Type B pancreatic cell (in vitro differentiated cells): ENCODE measurements around the gene CD101. TPM values are rescaled to one million over a fixed set of nuclear protein-coding genes. Genes with fewer than 3 reads are reported as not detected.

Source experiments
- DNase-seq: peaks from one replicate; pipeline ENCODE4 v3.0.0; 2021; ENCODE audit warnings: mixed read lengths; ENCODE audit not compliant: unreplicated experiment; ENCODE audit errors: extremely low spot score
- H3K27ac Mint-ChIP-seq: 2 replicates; pipeline ENCODE4 v1.8.0; 2021; ENCODE audit warnings: mild to moderate bottlenecking, mixed read lengths
- H3K27me3 Mint-ChIP-seq: 2 replicates; pipeline ENCODE4 v1.8.0; 2021; ENCODE audit warnings: mixed read lengths
- H3K36me3 Mint-ChIP-seq: 2 replicates; pipeline ENCODE4 v1.8.0; 2021; ENCODE audit warnings: mixed read lengths
- H3K4me1 Mint-ChIP-seq: one replicate; pipeline ENCODE4 v1.8.0; 2021; ENCODE audit warnings: mixed read lengths; ENCODE audit not compliant: unreplicated experiment
- H3K4me3 Mint-ChIP-seq: 2 replicates; pipeline ENCODE4 v1.8.0; 2021; ENCODE audit warnings: mild to moderate bottlenecking, mixed read lengths
- H3K9me3 Mint-ChIP-seq: 2 replicates; pipeline ENCODE4 v1.8.0; 2021; ENCODE audit warnings: mixed read lengths
- CTCF ChIP-seq: fragments of 200-600 bp; sonication (generic); conservative IDR thresholded peaks from 2 replicates; pipeline ENCODE4 v1.5.0; 2021; ENCODE audit warnings: antibody characterized with exemption, mild to moderate bottlenecking
- total RNA-seq: library from RNA; stranded (reverse); gene quantifications from 2 replicates; pipeline ENCODE4 v1.2.1, GENCODE V29; 2021; ENCODE audit warnings: low replicate concordance

Gene CD101
- total RNA-seq, 1 donor from 2014 or later = 4.4 TPM

- Mint-ChIP-seq H3K4me3 (no peak overlapping the region), H3K36me3 (peaks cover 12% of the 10 kb centered on the region), H3K27me3 (no peaks in the 10 kb centered on the region), H3K4me1 (peaks cover 8% of the 10 kb centered on the region), H3K9me3 (no peaks in the 10 kb centered on the region), H3K27ac (no peak overlapping the region)
- DNase-seq = no peak
- no peak for TF ChIP-seq CTCF
Observed at GRCh38 chr1:117017062-117017461, 15.5 kb downstream of the CD101 start.

GRCh38 chr1:117017648-117018047, 16.1 kb downstream of the CD101 start:
- no peak overlapping the region for H3K4me3 Mint-ChIP-seq
- H3K9me3 Mint-ChIP-seq = no peaks in the 10 kb centered on the region
- TF ChIP-seq CTCF = no peak
- peaks cover 8% of the 10 kb centered on the region for H3K4me1 Mint-ChIP-seq
- peaks cover 12% of the 10 kb centered on the region for H3K36me3 Mint-ChIP-seq
- no peak overlapping the region for H3K27ac Mint-ChIP-seq
- no peak for DNase-seq
- no peaks in the 10 kb centered on the region for H3K27me3 Mint-ChIP-seq

- H3K27me3 Mint-ChIP-seq = no peaks in the 10 kb centered on the region
- H3K36me3 Mint-ChIP-seq = peaks cover 16% of the 10 kb centered on the region
- TF ChIP-seq CTCF = no peak
- H3K9me3 Mint-ChIP-seq = no peaks in the 10 kb centered on the region
- no peak for DNase-seq
- peaks cover 2% of the 10 kb centered on the region for H3K4me1 Mint-ChIP-seq
- no peak overlapping the region for H3K27ac Mint-ChIP-seq
- no peak overlapping the region for H3K4me3 Mint-ChIP-seq
Observed at GRCh38 chr1:117020526-117021156, 19.1 kb downstream of the CD101 start.

GRCh38 chr1:117022114-117022513, 20.6 kb downstream of the CD101 start:
- DNase-seq = no peak
- Mint-ChIP-seq H3K27me3 (no peaks in the 10 kb centered on the region), H3K36me3 (peaks cover 16% of the 10 kb centered on the region), H3K4me1 (no peaks in the 10 kb centered on the region), H3K9me3 (no peaks in the 10 kb centered on the region), H3K27ac (no peak overlapping the region), H3K4me3 (no peak overlapping the region)
- TF ChIP-seq CTCF = no peak

- Mint-ChIP-seq H3K4me1 (no peaks in the 10 kb centered on the region), H3K27ac (no peak overlapping the region), H3K36me3 (peaks cover 8% of the 10 kb centered on the region), H3K4me3 (no peak overlapping the region), H3K27me3 (no peaks in the 10 kb centered on the region), H3K9me3 (no peaks in the 10 kb centered on the region)
- DNase-seq = no peak
- TF ChIP-seq CTCF = no peak
Observed at GRCh38 chr1:117025568-117025967, 24.0 kb downstream of the CD101 start.

- Mint-ChIP-seq H3K36me3 (peaks cover 4% of the 10 kb centered on the region), H3K4me1 (no peaks in the 10 kb centered on the region), H3K9me3 (no peaks in the 10 kb centered on the region), H3K27ac (no peak overlapping the region), H3K27me3 (no peaks in the 10 kb centered on the region), H3K4me3 (no peak overlapping the region)
- TF ChIP-seq CTCF = no peak
- DNase-seq = no peak
Observed at GRCh38 chr1:117026361-117026760, 24.8 kb downstream of the CD101 start.
